ENCODE results near the gene C1orf105. TPM values are rescaled to one million over a fixed set of nuclear protein-coding genes. Genes with fewer than 3 reads are reported as not detected.

The C1orf105 gene
- total and polyA plus RNA-seq, 2 of the 8 experiments (the other 6 are each of a cell fraction or from before 2014, with no cell fraction given): not detected

GRCh38 chr1:172477741-172478140 is 57.3 kb downstream of the C1orf105 start:
- H3K9ac ChIP-seq (replicated peaks in 1 of 4; ENCODE audit: extremely low read depth in 1 of 4, low read depth in 3 of 4, low read length in 3 of 4): no peak overlapping the region
- no peaks in the 10 kb centered on the region for H3K79me2 ChIP-seq (ENCODE audit: control insufficient read depth in 1 of 2, insufficient read depth in 2 of 2, low read length in 2 of 2)
- no peak overlapping the region for H2BK120ac ChIP-seq (replicated peaks; ENCODE audit: low read depth, low read length)
- DNase-seq (ENCODE audit: low read depth in 1 of 2, low spot score in 2 of 2) (no peak), FAIRE-seq (no peak)
- CTCF ChIA-PET (ENCODE audit: partially characterized antibody): no interaction called here
- H4K20me1 ChIP-seq (replicated peaks in 1 of 2; ENCODE audit: control insufficient read depth in 1 of 2, insufficient read depth in 2 of 2, low read length in 2 of 2): no peaks in the 10 kb centered on the region
- no peak overlapping the region for H2AK5ac ChIP-seq (ENCODE audit: low read depth, low read length)
- no peaks in the 10 kb centered on the region for H3K79me1 ChIP-seq (ENCODE audit: low read depth, low read length)
- H2BK15ac ChIP-seq (ENCODE audit: low read length): no peak overlapping the region
- no peak overlapping the region for H3K4ac ChIP-seq (replicated peaks; ENCODE audit: insufficient read length, low read depth, low read length)
- H4K5ac ChIP-seq (ENCODE audit: insufficient read length, low read depth, low read length): no peak overlapping the region
- WGBS, 2 experiments (ENCODE audit: extremely low coverage in 1 of 2, insufficient coverage in 1 of 2, insufficient read length in 1 of 2, insufficient replicate concordance in 2 of 2, low coverage in 1 of 2, low lambda C conversion rate in 2 of 2, missing lambda C conversion rate in 1 of 2): 75% methylated on average over 1 of the region's 1 CpG; no CpG with 5 or more reads in 1 of the 2 experiments
- H3K27ac ChIP-seq (ENCODE audit: low read depth, low read length): no peak overlapping the region
- H2AFZ ChIP-seq (ENCODE audit: low read length): no peak overlapping the region
- H3K4me3 ChIP-seq (ENCODE audit: extremely low read depth in 1 of 4, insufficient read depth in 2 of 4, low read depth in 3 of 4, low read length in 4 of 4): no peak overlapping the region
- POLR2A ChIA-PET (ENCODE audit: partially characterized antibody): no interaction called here
- no peak overlapping the region for H2BK12ac ChIP-seq (ENCODE audit: low read depth, low read length)
- H3K4me1 ChIP-seq (replicated peaks in 1 of 4; ENCODE audit: control insufficient read depth in 3 of 4, insufficient read depth in 4 of 4, low read length in 3 of 4): no peaks in the 10 kb centered on the region; a peak in 1 of 7 replicates
- H3K27me3 ChIP-seq (replicated peaks in 1 of 4; ENCODE audit: control insufficient read depth in 3 of 4, extremely low read depth in 1 of 4, insufficient read depth in 3 of 4, low read length in 3 of 4): no peaks in the 10 kb centered on the region
- no peaks in the 10 kb centered on the region for H3K23me2 ChIP-seq (ENCODE audit: low read depth, low read length)
- H3K36me3 ChIP-seq (ENCODE audit: control insufficient read depth in 2 of 4, insufficient read depth in 4 of 4, low read length in 3 of 4): no peaks in the 10 kb centered on the region
- no peak overlapping the region for H3K18ac ChIP-seq (ENCODE audit: extremely low read depth, low read length)
- no peak overlapping the region for H3K14ac ChIP-seq (ENCODE audit: insufficient read length)
- no peaks in the 10 kb centered on the region for H3K9me3 ChIP-seq (ENCODE audit: insufficient read depth in 2 of 2, low read depth in 1 of 2, low read length in 1 of 2)
- H3K23ac ChIP-seq (ENCODE audit: insufficient read length): no peak overlapping the region
- H3K4me2 ChIP-seq (ENCODE audit: insufficient read depth in 1 of 2, low read depth in 2 of 2, low read length in 2 of 2): no peak overlapping the region
- no peak overlapping the region for H2BK5ac ChIP-seq (ENCODE audit: low read depth, low read length)
- H4K91ac ChIP-seq (replicated peaks; ENCODE audit: insufficient read length, low read length): no peak overlapping the region
- no peak overlapping the region for H2BK20ac ChIP-seq (ENCODE audit: low read length)
- no peak for TF ChIP-seq NANOG (IDR thresholded peaks at IDR 0.05; ENCODE audit: insufficient read depth, low read depth, low read length, poor library complexity, severe bottlenecking)
- no peak for TF ChIP-seq HDAC2 (IDR thresholded peaks at IDR 0.05; ENCODE audit: borderline replicate concordance in 1 of 2, low read depth in 2 of 2, low read length in 2 of 2)
- TF ChIP-seq TAF7 (optimal IDR thresholded peaks at IDR 0.05; ENCODE audit: borderline replicate concordance, low read depth, low read length): no peak
- TF ChIP-seq ATF2 (IDR thresholded peaks at IDR 0.05; ENCODE audit: low read length): no peak
- no peak for TF ChIP-seq FOSL1 (IDR thresholded peaks at IDR 0.05; ENCODE audit: insufficient read depth, low read depth, low read length)
- TF ChIP-seq JUN (IDR thresholded peaks at IDR 0.05; ENCODE audit: low read depth, low read length): no peak
- no peak for TF ChIP-seq CBX5 (IDR thresholded peaks at IDR 0.05; ENCODE audit: low read depth, low read length)
- TF ChIP-seq RFX5 (IDR thresholded peaks at IDR 0.05; ENCODE audit: borderline replicate concordance, low read depth, low read length): no peak
- no peak for TF ChIP-seq EZH2 (IDR thresholded peaks at IDR 0.05; ENCODE audit: low read depth, low read length, severe bottlenecking)
- TF ChIP-seq GTF2F1 (IDR thresholded peaks at IDR 0.05; ENCODE audit: borderline replicate concordance, low read depth, low read length): no peak
- H3K56ac ChIP-seq (replicated peaks; ENCODE audit: insufficient read length, low read depth, low read length): no peak overlapping the region
- H4K8ac ChIP-seq (ENCODE audit: extremely low read depth, insufficient read depth, low read length): no peak overlapping the region
